ENCODE measurements around the gene NRCAM. TPM values are rescaled to one million over a fixed set of nuclear protein-coding genes. Genes with fewer than 3 reads are reported as not detected.
"Not testable (repeated sequence)": the region's sequence is repeated elsewhere in the genome, so short reads cannot be mapped to it uniquely, and the experiment has no call there.

Gene NRCAM
- total RNA-seq, 1 donor from 2014 or later = 2.0 TPM

- Histone ChIP-seq H3K36me3 (no peaks in the 10 kb centered on the region), H3K27ac (no peak overlapping the region), H3K4me1 (no peaks in the 10 kb centered on the region), H3K27me3 (no peaks in the 10 kb centered on the region), H3K4me3 (no peak overlapping the region), H3K9me3 (no peaks in the 10 kb centered on the region)
- TF ChIP-seq CTCF (IDR thresholded peaks at IDR 0.05) = no peak
- DNase-seq (no peak), ATAC-seq (no peak)
- intact Hi-C loops (cut with DNase I) = no loop called here
Measured at GRCh38 chr7:108402865-108403264, 53.4 kb downstream of the NRCAM start.

- Histone ChIP-seq H3K4me1 (no peaks in the 10 kb centered on the region), H3K4me3 (no peak overlapping the region), H3K27ac (no peak overlapping the region), H3K9me3 (no peaks in the 10 kb centered on the region), H3K27me3 (no peaks in the 10 kb centered on the region), H3K36me3 (no peaks in the 10 kb centered on the region)
- intact Hi-C loops (cut with DNase I) = no loop called here
- DNase-seq = no peak
- no peak for ATAC-seq
- no peak for TF ChIP-seq CTCF (IDR thresholded peaks at IDR 0.05)
Measured at GRCh38 chr7:108396080-108396479, 60.2 kb downstream of the NRCAM start.

- ATAC-seq (no peak), DNase-seq (no peak)
- no peaks in the 10 kb centered on the region for H3K4me1 ChIP-seq
- H3K27me3 ChIP-seq = no peaks in the 10 kb centered on the region
- no peaks in the 10 kb centered on the region for H3K9me3 ChIP-seq
- no peak overlapping the region for H3K27ac ChIP-seq
- intact Hi-C loops (cut with DNase I) = no loop called here
- TF ChIP-seq CTCF (IDR thresholded peaks at IDR 0.05) = no peak
- H3K36me3 ChIP-seq = no peaks in the 10 kb centered on the region
- no peak overlapping the region for H3K4me3 ChIP-seq
Measured at GRCh38 chr7:108395426-108395825, 60.8 kb downstream of the NRCAM start.

- H3K9me3 ChIP-seq; intact Hi-C loops (cut with DNase I); H3K4me1 ChIP-seq; H3K27me3 ChIP-seq; DNase-seq; H3K36me3 ChIP-seq; H3K4me3 ChIP-seq; ATAC-seq; H3K27ac ChIP-seq: not testable (repeated sequence)
Measured at GRCh38 chr7:108393097-108393496, 63.1 kb downstream of the NRCAM start.

- H3K36me3 ChIP-seq; H3K9me3 ChIP-seq; H3K27ac ChIP-seq; H3K4me3 ChIP-seq; intact Hi-C loops (cut with DNase I); H3K4me1 ChIP-seq; DNase-seq; ATAC-seq; H3K27me3 ChIP-seq: not testable (repeated sequence)
Measured at GRCh38 chr7:108387686-108388085, 68.5 kb downstream of the NRCAM start.

- intact Hi-C loops (cut with DNase I) = no loop called here
- no peaks in the 10 kb centered on the region for H3K4me1 ChIP-seq
Measured at GRCh38 chr7:108385834-108386422, 70.3 kb downstream of the NRCAM start.

More at GRCh38 chr7:108385834-108386422, 70.3 kb downstream of the NRCAM start:
- no peak for TF ChIP-seq CTCF (IDR thresholded peaks at IDR 0.05)
- H3K27me3 ChIP-seq = no peaks in the 10 kb centered on the region
- no peak overlapping the region for H3K4me3 ChIP-seq
- H3K36me3 ChIP-seq = no peaks in the 10 kb centered on the region
- no peaks in the 10 kb centered on the region for H3K9me3 ChIP-seq
- H3K27ac ChIP-seq = no peak overlapping the region
- ATAC-seq (no peak), DNase-seq (no peak)

All from upper lobe of right lung (tissue), 1 donor.